ENCODE results near the gene DUSP28.

DUSP28 gene

DNA sequence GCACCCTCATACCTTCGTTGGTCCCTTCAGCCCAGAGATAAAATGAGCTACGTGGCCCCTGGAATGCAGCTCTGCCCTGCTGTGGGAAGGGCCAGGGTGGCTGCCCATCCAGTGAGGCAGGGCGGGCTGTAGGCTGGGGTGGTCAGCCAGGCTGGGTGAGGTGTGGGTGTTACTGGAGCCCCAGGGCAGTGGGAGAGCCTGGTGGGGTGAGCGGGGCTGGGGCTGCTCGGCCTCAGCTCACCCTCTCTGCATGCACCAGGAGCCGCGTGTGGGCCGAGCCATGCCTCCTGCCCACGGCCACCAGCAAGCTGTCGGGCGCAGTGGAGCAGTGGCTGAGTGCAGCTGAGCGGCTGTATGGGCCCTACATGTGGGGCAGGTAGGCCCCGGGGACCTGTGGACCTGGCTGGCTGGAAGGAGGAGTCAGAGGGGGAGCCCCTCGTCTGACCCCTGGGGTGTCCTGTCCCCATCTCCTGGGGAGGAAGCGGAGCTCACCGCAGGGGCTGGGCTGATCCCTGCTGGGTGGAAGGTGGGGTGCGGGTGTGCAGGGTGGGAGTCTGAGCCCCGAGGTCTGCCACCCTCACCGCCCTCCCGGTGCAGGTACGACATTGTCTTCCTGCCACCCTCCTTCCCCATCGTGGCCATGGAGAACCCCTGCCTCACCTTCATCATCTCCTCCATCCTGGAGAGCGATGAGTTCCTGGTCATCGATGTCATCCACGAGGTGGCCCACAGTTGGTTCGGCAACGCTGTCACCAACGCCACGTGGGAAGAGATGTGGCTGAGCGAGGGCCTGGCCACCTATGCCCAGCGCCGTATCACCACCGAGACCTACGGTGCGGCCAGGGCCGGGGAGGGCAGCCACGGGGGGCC lies 13.6 kb downstream of the DUSP28 start:
- no peak for DNase-seq

GRCh38 chr2:240574386-240575100 lies 14.4 kb downstream of the DUSP28 start:
- no peak for DNase-seq

- no peak for DNase-seq
Observed at GRCh38 chr2:240575101-240575965, 15.2 kb downstream of the DUSP28 start.

DNA sequence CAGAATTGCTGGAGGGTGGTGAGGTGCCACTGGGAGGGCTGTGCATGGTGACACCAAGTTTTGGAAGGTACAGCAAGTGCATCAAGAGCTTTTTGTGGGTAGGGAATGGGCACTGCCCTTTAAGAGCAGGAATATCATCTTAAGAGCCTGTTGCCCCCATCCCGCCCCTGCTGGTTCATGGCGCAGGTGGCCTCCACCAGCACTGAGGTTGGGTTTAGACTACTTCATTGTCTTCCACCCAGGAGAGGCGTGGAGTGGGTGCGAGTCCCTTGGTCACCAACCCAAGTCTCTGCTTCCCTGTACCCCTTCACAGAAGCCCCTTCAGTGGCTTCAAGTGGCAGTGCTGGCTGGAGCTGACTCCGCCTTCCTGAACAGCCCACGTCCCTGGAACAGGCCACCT lies 15.9 kb downstream of the DUSP28 start:
- no peak for DNase-seq

GRCh38 chr2:240576436-240577205 lies 16.5 kb downstream of the DUSP28 start:
- no peak for DNase-seq

DNA sequence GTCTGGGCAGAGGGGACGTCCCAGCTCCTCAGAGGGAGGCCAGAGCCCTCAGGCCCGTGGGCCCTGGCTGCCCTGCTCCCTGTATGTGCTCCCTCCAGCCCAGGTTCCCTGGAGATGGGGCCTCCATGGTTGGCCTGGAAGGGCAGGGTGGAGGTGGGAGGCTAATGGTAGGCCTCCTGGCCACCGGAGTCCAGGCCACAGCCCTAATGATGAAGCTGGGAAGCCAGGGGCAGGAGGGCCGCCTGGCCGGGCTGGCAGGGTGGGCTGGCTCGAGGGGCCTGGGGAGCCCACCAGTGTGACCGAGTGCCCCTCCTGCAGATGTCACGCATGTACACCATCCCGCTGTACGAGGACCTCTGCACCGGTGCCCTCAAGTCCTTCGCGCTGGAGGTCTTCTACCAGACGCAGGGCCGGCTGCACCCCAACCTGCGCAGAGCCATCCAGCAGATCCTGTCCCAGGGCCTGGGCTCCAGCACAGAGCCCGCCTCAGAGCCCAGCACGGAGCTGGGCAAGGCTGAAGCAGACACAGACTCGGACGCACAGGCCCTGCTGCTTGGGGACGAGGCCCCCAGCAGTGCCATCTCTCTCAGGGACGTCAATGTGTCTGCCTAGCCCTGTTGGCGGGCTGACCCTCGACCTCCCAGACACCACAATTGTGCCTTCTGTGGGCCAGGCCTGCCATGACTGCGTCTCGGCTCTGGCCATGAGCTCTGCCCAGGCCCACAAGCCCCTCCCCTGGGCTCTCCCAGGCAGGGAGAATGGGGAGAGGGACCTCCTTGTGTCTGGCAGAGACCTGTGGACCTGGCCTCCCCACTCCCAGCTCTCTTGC lies 17.3 kb downstream of the DUSP28 start:
- no peak for DNase-seq

- no peak for DNase-seq
Observed at GRCh38 chr2:240578110-240578450, 17.9 kb downstream of the DUSP28 start.

DNA sequence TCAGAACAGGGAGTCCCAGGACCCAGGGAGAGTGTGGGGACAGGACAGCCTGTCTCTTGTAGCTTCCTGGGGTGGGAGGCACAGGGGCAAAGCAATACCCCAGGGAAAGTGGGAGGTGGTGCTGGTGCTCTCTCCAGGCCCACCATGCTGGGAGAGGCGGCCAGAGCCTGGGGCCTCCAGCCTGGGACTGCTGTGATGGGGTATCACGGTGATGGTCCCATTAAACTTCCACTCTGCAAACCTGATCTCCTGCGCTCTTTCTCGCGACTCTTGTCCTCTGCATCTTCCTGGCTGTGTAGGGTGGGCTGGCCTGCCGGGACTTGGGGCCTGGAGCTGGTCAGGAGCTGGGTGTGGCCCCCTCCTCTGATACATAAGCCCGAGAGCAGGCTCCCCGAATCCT lies 18.3 kb downstream of the DUSP28 start:
- no peak for DNase-seq

GRCh38 chr2:240579071-240579762 lies 19.1 kb downstream of the DUSP28 start:
- DNase-seq: no peak

- peak; percentile 65 for DNase-seq
Observed at GRCh38 chr2:240579771-240580614, 19.8 kb downstream of the DUSP28 start.

- DNase-seq: no peak
Observed at GRCh38 chr2:240581811-240582210, 21.7 kb downstream of the DUSP28 start.

- DNase-seq: no peak
Observed at GRCh38 chr2:240582781-240583180, 22.6 kb downstream of the DUSP28 start.

- DNase-seq: no peak
Observed at GRCh38 chr2:240583774-240584173, 23.6 kb downstream of the DUSP28 start.

DNA sequence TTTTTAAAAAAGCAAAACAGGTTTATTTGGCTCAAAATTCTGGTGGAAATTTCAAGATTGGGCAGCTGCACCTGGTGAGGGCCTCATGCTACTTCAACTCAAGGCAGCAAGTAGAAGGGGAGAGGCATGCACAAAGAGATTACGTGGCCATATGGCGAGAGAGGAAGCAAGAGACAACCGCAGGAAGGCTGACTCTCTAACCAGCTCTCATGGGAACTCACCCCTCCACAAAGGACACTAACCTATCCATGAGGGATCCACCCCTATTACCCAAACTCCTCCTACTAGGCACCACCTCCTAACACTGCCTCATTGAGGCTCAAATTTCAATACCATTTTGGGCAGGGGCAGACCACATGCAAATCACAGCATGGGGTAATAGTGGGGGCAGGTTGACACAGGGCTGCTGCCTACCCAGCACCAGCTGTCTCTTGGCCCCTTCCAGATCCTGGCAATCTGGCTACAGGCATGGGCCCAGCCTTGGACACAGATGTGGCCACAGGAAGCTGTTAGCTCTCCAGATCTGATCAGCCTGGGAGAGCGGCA lies 24.4 kb downstream of the DUSP28 start:
- no peak for DNase-seq

DNA sequence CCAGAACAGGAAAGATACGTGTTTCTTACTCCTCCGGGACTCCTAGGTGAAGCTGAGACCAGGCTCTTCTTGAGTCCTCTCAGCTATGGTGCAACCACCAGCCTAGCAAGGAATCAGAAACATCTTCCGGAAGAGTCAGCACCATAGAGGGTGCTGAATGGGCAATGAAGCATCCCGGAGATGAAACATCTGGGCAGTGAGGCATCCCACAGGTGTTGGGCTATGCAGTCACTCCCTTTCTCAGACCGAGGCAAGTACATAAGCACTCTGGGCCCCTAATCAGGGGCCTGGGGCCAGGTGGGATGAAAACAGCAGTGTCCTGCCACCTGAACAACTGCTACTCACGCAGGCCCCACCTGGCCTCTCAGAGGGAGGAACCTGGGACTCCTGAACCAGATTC lies 24.9 kb downstream of the DUSP28 start:
- no peak for DNase-seq

- DNase-seq: no peak
Observed at GRCh38 chr2:240585681-240586197, 25.6 kb downstream of the DUSP28 start.

GRCh38 chr2:240586198-240586918 lies 26.2 kb downstream of the DUSP28 start, which contains the start of gene CAPN10:
Gene CAPN10 (plus strand): TSS chr2:240586734. CDS start chr2:240586912, 178 bp downstream.
- peak; percentile 93 for DNase-seq
